ENCODE measurements around the gene RPL27A.
"Not testable (repeated sequence)": the region's sequence is repeated elsewhere in the genome, so short reads cannot be mapped to it uniquely, and the experiment has no call there.

Gene RPL27A

DNA sequence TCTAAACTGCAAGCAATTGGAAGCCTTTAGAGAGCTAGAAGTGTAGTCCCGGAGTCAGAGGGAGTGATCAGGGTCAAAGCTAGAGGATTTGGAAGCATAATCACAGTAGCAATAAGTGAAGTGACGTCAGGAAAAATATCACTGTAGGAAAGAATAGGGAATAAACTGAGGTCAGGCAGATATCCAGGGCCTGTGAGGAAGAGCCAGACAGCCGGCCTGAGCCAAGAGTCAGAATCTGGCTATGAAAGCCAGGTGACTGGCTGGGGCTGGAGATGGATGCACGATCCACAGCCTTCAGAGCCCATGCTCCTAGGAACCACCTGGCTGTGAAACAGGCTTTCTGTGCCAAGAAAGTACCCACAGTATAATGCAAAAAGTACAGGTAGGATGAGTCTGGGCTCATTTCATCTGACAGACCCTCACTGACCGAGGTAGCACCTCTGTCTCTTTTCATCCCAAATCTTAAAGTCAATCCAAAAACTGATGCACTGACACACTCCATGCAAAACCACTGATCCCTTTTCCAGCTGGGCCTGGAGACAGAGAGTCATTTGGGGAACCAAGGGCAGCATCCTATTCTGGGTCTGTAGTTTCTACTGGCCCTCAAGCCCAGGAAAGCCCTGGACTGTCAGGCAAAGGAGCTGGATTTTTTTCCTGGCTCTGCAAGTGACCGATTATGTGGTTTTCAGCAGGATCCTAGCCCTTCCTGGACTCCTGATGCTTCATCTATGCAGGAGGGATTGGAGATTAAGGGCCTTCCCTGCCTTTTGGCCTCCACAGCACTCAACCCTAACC is 21.4 kb upstream of the RPL27A start:
- TF ChIP-seq, protein P1, sequence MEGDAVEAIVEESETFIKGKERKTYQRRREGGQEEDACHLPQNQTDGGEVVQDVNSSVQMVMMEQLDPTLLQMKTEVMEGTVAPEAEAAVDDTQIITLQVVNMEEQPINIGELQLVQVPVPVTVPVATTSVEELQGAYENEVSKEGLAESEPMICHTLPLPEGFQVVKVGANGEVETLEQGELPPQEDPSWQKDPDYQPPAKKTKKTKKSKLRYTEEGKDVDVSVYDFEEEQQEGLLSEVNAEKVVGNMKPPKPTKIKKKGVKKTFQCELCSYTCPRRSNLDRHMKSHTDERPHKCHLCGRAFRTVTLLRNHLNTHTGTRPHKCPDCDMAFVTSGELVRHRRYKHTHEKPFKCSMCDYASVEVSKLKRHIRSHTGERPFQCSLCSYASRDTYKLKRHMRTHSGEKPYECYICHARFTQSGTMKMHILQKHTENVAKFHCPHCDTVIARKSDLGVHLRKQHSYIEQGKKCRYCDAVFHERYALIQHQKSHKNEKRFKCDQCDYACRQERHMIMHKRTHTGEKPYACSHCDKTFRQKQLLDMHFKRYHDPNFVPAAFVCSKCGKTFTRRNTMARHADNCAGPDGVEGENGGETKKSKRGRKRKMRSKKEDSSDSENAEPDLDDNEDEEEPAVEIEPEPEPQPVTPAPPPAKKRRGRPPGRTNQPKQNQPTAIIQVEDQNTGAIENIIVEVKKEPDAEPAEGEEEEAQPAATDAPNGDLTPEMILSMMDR (IDR thresholded peaks at IDR 0.05; ENCODE audit: low read depth, low read length, poor library complexity, severe bottlenecking): no peak
- no peak for TF ChIP-seq EZH2phosphoT487 (IDR thresholded peaks at IDR 0.05; ENCODE audit: borderline replicate concordance, low read length)
- H3K79me2 ChIP-seq (ENCODE audit: control insufficient read depth, low read length): no peaks in the 10 kb centered on the region
- H3K27ac ChIP-seq (ENCODE audit: low read depth, low read length): no peak overlapping the region
- no peaks in the 10 kb centered on the region for H3K9me2 ChIP-seq (replicated peaks; ENCODE audit: control insufficient read depth, low read length)
- no peaks in the 10 kb centered on the region for H4K20me1 ChIP-seq (ENCODE audit: control insufficient read depth, insufficient read depth, low read depth, low read length)
- H3F3A ChIP-seq (ENCODE audit: control insufficient read depth, insufficient read depth): no peaks in the 10 kb centered on the region
- no peaks in the 10 kb centered on the region for H3K9me3 ChIP-seq (ENCODE audit: control insufficient read depth, insufficient read depth, low read length)
- H3K4me3 ChIP-seq (ENCODE audit: low read length): no peak overlapping the region
- H3K4me1 ChIP-seq (ENCODE audit: control insufficient read depth, low read length): no peaks in the 10 kb centered on the region
- peaks cover 3% of the 10 kb centered on the region for H3K36me3 ChIP-seq (ENCODE audit: control insufficient read depth, low read length)
- no peak overlapping the region for H3K4me2 ChIP-seq (ENCODE audit: low read length)
- no peaks in the 10 kb centered on the region for H3K27me3 ChIP-seq (ENCODE audit: control insufficient read depth, low read length)

GRCh38 chr11:8665222-8665621 is 17.4 kb upstream of the RPL27A start:
- H3K9me3 ChIP-seq (ENCODE audit: control insufficient read depth, insufficient read depth, low read length): no peaks in the 10 kb centered on the region
- no peak overlapping the region for H3K4me3 ChIP-seq (ENCODE audit: low read length)
- no peaks in the 10 kb centered on the region for H3F3A ChIP-seq (ENCODE audit: control insufficient read depth, insufficient read depth)
- no peaks in the 10 kb centered on the region for H3K9me2 ChIP-seq (replicated peaks; ENCODE audit: control insufficient read depth, low read length)
- no peak overlapping the region for H3K4me2 ChIP-seq (ENCODE audit: low read length)
- no peaks in the 10 kb centered on the region for H3K79me2 ChIP-seq (ENCODE audit: control insufficient read depth, low read length)
- H3K36me3 ChIP-seq (ENCODE audit: control insufficient read depth, low read length): peaks cover 11% of the 10 kb centered on the region
- H3K4me1 ChIP-seq (ENCODE audit: control insufficient read depth, low read length): no peaks in the 10 kb centered on the region
- no peak for TF ChIP-seq EZH2phosphoT487 (IDR thresholded peaks at IDR 0.05; ENCODE audit: borderline replicate concordance, low read length)
- TF ChIP-seq, protein P1 (IDR thresholded peaks at IDR 0.05; ENCODE audit: low read depth, low read length, poor library complexity, severe bottlenecking): no peak
- no peaks in the 10 kb centered on the region for H4K20me1 ChIP-seq (ENCODE audit: control insufficient read depth, insufficient read depth, low read depth, low read length)
- H3K27me3 ChIP-seq (ENCODE audit: control insufficient read depth, low read length): no peaks in the 10 kb centered on the region
- H3K27ac ChIP-seq (ENCODE audit: low read depth, low read length): no peak overlapping the region

DNA sequence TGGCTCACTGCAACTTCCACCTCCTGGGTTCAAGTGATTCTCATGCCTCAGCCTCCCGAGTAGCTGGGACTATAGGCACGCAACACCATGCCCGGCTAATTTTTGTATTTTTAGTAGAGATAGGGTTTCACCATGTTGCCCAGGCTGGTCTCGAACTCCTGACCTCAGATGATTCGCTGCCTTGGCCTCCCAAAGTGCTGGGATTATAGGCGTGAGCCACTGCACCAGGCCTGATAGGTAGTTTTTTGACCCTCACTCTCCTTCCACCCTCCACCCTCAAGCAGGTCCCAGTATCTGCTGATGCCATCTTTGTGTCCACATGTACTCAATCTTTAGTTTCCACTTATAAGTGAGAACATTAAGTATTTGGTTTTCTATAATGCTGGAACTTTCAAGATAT is 12.5 kb upstream of the RPL27A start:
- H3K27ac ChIP-seq (ENCODE audit: low read depth, low read length); H3K4me2 ChIP-seq (ENCODE audit: low read length); H3K9me2 ChIP-seq (replicated peaks; ENCODE audit: control insufficient read depth, low read length); H3K4me3 ChIP-seq (ENCODE audit: low read length); H3K27me3 ChIP-seq (ENCODE audit: control insufficient read depth, low read length); H4K20me1 ChIP-seq (ENCODE audit: control insufficient read depth, insufficient read depth, low read depth, low read length); H3K79me2 ChIP-seq (ENCODE audit: control insufficient read depth, low read length); H3K4me1 ChIP-seq (ENCODE audit: control insufficient read depth, low read length); H3K9me3 ChIP-seq (ENCODE audit: control insufficient read depth, insufficient read depth, low read length); H3F3A ChIP-seq (ENCODE audit: control insufficient read depth, insufficient read depth): not testable (repeated sequence)
- peaks cover 30% of the 10 kb centered on the region for H3K36me3 ChIP-seq (ENCODE audit: control insufficient read depth, low read length)

DNA sequence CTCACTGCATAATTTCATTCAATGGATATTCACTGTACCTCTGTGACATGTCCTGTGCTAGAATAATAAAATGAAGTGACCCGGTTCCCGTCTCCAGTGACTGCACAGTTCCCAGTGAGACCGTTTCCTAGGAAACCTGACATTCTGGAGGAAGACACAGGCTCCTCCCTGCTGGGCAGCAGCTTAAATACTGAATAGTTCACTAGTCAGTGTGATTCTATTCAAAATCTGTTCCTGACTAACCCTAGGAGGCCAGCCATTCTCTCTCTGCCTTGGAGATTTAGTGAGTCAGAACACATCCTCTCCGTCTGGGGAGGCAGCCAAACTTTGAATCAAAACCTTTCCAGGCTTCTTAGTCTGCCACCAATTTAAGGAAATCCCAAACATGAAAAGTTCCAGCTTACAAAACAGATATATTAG is 11.4 kb upstream of the RPL27A start:
- Histone ChIP-seq H3K4me2 (ENCODE audit: low read length) (no peak overlapping the region), H3K79me2 (ENCODE audit: control insufficient read depth, low read length) (no peaks in the 10 kb centered on the region), H3F3A (ENCODE audit: control insufficient read depth, insufficient read depth) (no peaks in the 10 kb centered on the region), H3K9me2 (replicated peaks; ENCODE audit: control insufficient read depth, low read length) (no peaks in the 10 kb centered on the region), H3K27me3 (ENCODE audit: control insufficient read depth, low read length) (no peaks in the 10 kb centered on the region), H3K27ac (ENCODE audit: low read depth, low read length) (no peak overlapping the region), H3K4me3 (ENCODE audit: low read length) (no peak overlapping the region), H3K36me3 (ENCODE audit: control insufficient read depth, low read length) (peaks cover 28% of the 10 kb centered on the region), H4K20me1 (ENCODE audit: control insufficient read depth, insufficient read depth, low read depth, low read length) (no peaks in the 10 kb centered on the region), H3K4me1 (ENCODE audit: control insufficient read depth, low read length) (no peaks in the 10 kb centered on the region), H3K9me3 (ENCODE audit: control insufficient read depth, insufficient read depth, low read length) (no peaks in the 10 kb centered on the region)
- no peak for TF ChIP-seq EZH2phosphoT487 (IDR thresholded peaks at IDR 0.05; ENCODE audit: borderline replicate concordance, low read length)
